ENCODE results near the gene SOS1.

GRCh38 chr2:39142904-39143605 lies 22.2 kb upstream of the SOS1 start:
- TF ChIP-seq, protein P1, sequence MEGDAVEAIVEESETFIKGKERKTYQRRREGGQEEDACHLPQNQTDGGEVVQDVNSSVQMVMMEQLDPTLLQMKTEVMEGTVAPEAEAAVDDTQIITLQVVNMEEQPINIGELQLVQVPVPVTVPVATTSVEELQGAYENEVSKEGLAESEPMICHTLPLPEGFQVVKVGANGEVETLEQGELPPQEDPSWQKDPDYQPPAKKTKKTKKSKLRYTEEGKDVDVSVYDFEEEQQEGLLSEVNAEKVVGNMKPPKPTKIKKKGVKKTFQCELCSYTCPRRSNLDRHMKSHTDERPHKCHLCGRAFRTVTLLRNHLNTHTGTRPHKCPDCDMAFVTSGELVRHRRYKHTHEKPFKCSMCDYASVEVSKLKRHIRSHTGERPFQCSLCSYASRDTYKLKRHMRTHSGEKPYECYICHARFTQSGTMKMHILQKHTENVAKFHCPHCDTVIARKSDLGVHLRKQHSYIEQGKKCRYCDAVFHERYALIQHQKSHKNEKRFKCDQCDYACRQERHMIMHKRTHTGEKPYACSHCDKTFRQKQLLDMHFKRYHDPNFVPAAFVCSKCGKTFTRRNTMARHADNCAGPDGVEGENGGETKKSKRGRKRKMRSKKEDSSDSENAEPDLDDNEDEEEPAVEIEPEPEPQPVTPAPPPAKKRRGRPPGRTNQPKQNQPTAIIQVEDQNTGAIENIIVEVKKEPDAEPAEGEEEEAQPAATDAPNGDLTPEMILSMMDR (IDR thresholded peaks at IDR 0.05): no peak
- TF ChIP-seq POLR2A (IDR thresholded peaks at IDR 0.05): no peak

Data from prostate gland (tissue), 2 donors.